Colonic mucosa (tissue), 4 donors: ENCODE measurements around the gene LRRC18. TPM values are rescaled to one million over a fixed set of nuclear protein-coding genes. Genes with fewer than 3 reads are reported as not detected.

Source experiments
- DNase-seq: peaks from one replicate; pipeline ENCODE4 v3.0.0-alpha.2; 2020
- H3K27ac ChIP-seq: fragments of 200-600 bp; one replicate; pipeline ENCODE4 v1.8.0; 2021
- H3K27me3 ChIP-seq: fragments of 200-600 bp; one replicate; pipeline ENCODE4 v1.8.0; 2021
- H3K36me3 ChIP-seq: fragments of 200-600 bp; one replicate; pipeline ENCODE4 v1.8.0; 2021
- H3K4me1 ChIP-seq: fragments of 200-600 bp; one replicate; pipeline ENCODE4 v1.8.0; 2021; ENCODE audit warnings: mild to moderate bottlenecking
- H3K4me3 ChIP-seq: fragments of 200-600 bp; one replicate; pipeline ENCODE4 v1.8.0; 2021
- H3K9ac ChIP-seq, 2 donors: one replicate each; pipeline ENCODE4 v1.7.0; 2013; ENCODE audit warnings: control low read depth in 2 of 2, low read depth in 2 of 2, low read length in 2 of 2
- H3K9me3 ChIP-seq: fragments of 200-600 bp; one replicate; pipeline ENCODE4 v1.8.0; 2021
- CTCF ChIP-seq: fragments of 200-600 bp; IDR thresholded peaks from one replicate; pipeline ENCODE4 v1.8.0; 2022; ENCODE audit warnings: antibody characterized with exemption, mild to moderate bottlenecking
- intact Hi-C: fragments of 100-400 bp; cut with DNase I; formaldehyde crosslinking; loops from one replicate; pipeline ENCODE4 v1.14.1; 2022
- total RNA-seq, 2 donors: library from RNA; stranded (reverse); fragmentation: NEBNext Ultra II Directional in 1 of 2; extraction: Animal tissue kit (Norgen Biotek cat#: 25700) in 1 of 2; gene quantifications; one replicate each; pipeline ENCODE4 v1.2.1, GENCODE V29; 2021
- donor health status: healthy.
- donor health status: DM: no; HTN: no; CAD: no.
- donor health status: DM: no; HTN: no; CAD: no.

LRRC18 gene
- total RNA-seq, 2 donors from 2014 or later, result not detected

GRCh38 chr10:48934672-48935501 lies 4.8 kb downstream of the LRRC18 start:
- intact Hi-C loops, result no loop called here
- no peak for DNase-seq
- no peaks in the 10 kb centered on the region for H3K4me1 ChIP-seq
- no peak for TF ChIP-seq CTCF
- no peaks in the 10 kb centered on the region for H3K9me3 ChIP-seq
- no peaks in the 10 kb centered on the region for H3K36me3 ChIP-seq
- no peak overlapping the region for H3K27ac ChIP-seq
- no peak overlapping the region for H3K9ac ChIP-seq
- no peak overlapping the region for H3K4me3 ChIP-seq
- no peaks in the 10 kb centered on the region for H3K27me3 ChIP-seq

DNA sequence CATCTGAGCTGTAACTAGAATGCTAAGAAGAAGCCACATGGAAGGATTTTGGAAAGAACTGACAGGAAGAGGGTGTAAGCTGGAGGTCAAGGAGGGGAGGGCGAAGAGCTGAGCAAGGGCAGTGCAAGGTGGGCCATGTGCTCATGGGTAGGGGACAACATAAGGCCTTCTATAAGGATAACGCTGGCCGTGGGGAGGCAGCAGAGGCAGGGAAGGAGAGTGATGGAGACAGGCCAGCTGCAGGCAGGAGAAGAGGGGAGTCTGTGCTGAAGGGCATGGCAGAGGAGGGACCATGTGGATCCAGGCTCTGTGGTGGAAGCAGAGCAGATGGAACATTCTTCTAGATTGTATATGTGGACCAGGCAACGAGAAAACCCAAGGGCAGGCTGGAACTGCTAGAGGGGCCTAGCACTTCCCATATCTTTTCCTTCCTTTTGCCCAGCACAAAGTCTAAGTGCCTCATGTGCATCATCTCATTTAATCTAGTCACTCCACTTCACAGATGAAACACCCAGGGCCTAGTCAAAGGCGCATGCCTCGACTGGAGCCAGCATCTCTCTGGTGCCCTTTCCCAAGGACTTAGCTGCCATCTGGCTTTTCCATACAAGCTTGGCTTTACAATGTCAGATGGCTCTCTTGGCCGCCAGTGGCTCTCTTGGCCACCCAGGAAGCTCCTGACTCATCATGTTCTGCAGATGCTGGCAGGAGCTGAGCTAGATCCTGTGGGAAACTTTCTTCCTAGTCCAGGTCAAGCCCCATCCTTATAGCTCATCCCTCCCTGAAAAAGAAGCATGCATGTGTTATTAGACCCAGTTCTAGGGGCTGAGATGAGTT lies 6.6 kb downstream of the LRRC18 start:
- intact Hi-C loops, result no loop called here
- TF ChIP-seq CTCF, result no peak
- Histone ChIP-seq H3K27me3 (no peaks in the 10 kb centered on the region), H3K4me3 (no peak overlapping the region), H3K27ac (no peak overlapping the region), H3K36me3 (no peaks in the 10 kb centered on the region), H3K4me1 (no peaks in the 10 kb centered on the region), H3K9me3 (no peaks in the 10 kb centered on the region), H3K9ac (no peak overlapping the region)
- DNase-seq, result no peak

DNA sequence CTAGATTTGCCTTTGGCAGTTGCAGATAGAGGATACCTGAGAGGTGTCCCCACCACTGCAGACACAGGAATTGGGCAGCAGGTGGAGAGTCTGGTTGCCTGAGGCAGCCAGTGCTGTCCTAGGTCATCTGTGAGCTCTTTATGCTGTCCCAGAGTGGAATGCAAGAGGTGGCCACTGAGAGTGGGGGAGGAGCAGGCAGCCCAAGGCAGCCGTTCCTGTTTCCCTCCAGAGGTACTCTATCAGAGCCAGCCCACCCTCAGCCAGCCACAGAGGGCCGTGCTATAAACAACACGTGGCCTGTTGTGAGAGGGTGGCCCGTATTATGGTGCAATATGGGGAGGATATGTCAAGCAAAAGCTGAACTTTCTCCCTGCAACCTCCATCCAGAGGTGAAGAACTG lies 8.5 kb downstream of the LRRC18 start:
- H3K9ac ChIP-seq, result no peak overlapping the region
- TF ChIP-seq CTCF, result no peak
- intact Hi-C loops, result no loop called here
- H3K4me3 ChIP-seq, result no peak overlapping the region
- H3K4me1 ChIP-seq, result no peaks in the 10 kb centered on the region
- H3K9me3 ChIP-seq, result no peaks in the 10 kb centered on the region
- no peaks in the 10 kb centered on the region for H3K27me3 ChIP-seq
- DNase-seq, result no peak
- no peak overlapping the region for H3K27ac ChIP-seq
- H3K36me3 ChIP-seq, result no peaks in the 10 kb centered on the region

- H3K4me3 ChIP-seq, result no peak overlapping the region
- H3K9me3 ChIP-seq, result no peaks in the 10 kb centered on the region
- H3K27me3 ChIP-seq, result no peaks in the 10 kb centered on the region
- H3K4me1 ChIP-seq, result no peaks in the 10 kb centered on the region
- intact Hi-C loops, result no loop called here
- H3K9ac ChIP-seq, result no peak overlapping the region
- H3K27ac ChIP-seq, result no peak overlapping the region
- no peak for TF ChIP-seq CTCF
- no peaks in the 10 kb centered on the region for H3K36me3 ChIP-seq
- DNase-seq, result no peak
Observed at GRCh38 chr10:48929413-48929990, 10.1 kb downstream of the LRRC18 start.

GRCh38 chr10:48926764-48927540 lies 12.7 kb downstream of the LRRC18 start:
- H3K36me3 ChIP-seq, result no peaks in the 10 kb centered on the region
- H3K9me3 ChIP-seq, result no peaks in the 10 kb centered on the region
- TF ChIP-seq CTCF, result no peak
- intact Hi-C loops, result no loop called here
- no peak overlapping the region for H3K4me3 ChIP-seq
- H3K9ac ChIP-seq, result no peak overlapping the region
- H3K4me1 ChIP-seq, result no peaks in the 10 kb centered on the region
- H3K27me3 ChIP-seq, result no peaks in the 10 kb centered on the region
- no peak for DNase-seq
- H3K27ac ChIP-seq, result no peak overlapping the region
